ENCODE data around the gene KCNK1. TPM values are rescaled to one million over a fixed set of nuclear protein-coding genes. Genes with fewer than 3 reads are reported as not detected.

KCNK1 gene
- polyA plus RNA-seq, 1 of the 3 experiments (the other 2 are of a cell fraction) = 10.6 TPM

- no peak for DNase-seq
- no peak overlapping the region for H2AFZ ChIP-seq (ENCODE audit: low read depth)
- H3K27ac ChIP-seq (ENCODE audit: low read depth in 2 of 2, low read length in 1 of 2) = no peak overlapping the region
- CTCF ChIA-PET = interaction anchor here (0.6 to 1.6 kb wide), 2 partner anchors 22 to 225 kb away, joined by 4 to 5 read pairs; partner anchors contain the start of gene SLC35F3
- WGBS (ENCODE audit: low lambda C conversion rate) = 96% methylated on average over 6 of the region's 6 CpGs
- H4K20me1 ChIP-seq (ENCODE audit: insufficient read depth) = no peaks in the 10 kb centered on the region
- H3K9me2 ChIP-seq = no peaks in the 10 kb centered on the region
- H3F3A ChIP-seq (replicated peaks; ENCODE audit: insufficient read depth) = no peaks in the 10 kb centered on the region
- no peak overlapping the region for H3K9ac ChIP-seq
- no peak overlapping the region for H3K4me3 ChIP-seq (ENCODE audit: low read depth in 2 of 2, low read length in 1 of 2)
- TF ChIP-seq RCOR1 (IDR thresholded peaks at IDR 0.05; ENCODE audit: low read length) = no peak
- TF ChIP-seq, protein P1, sequence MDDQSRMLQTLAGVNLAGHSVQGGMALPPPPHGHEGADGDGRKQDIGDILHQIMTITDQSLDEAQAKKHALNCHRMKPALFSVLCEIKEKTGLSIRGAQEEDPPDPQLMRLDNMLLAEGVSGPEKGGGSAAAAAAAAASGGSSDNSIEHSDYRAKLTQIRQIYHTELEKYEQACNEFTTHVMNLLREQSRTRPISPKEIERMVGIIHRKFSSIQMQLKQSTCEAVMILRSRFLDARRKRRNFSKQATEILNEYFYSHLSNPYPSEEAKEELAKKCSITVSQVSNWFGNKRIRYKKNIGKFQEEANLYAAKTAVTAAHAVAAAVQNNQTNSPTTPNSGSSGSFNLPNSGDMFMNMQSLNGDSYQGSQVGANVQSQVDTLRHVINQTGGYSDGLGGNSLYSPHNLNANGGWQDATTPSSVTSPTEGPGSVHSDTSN (IDR thresholded peaks at IDR 0.05) = no peak
- no peak for TF ChIP-seq TAF1 (IDR thresholded peaks at IDR 0.05; ENCODE audit: borderline replicate concordance, low read depth, low read length)
- TF ChIP-seq NRF1 (IDR thresholded peaks at IDR 0.05; ENCODE audit: low read depth, low read length) = no peak
- no peak for TF ChIP-seq FOXM1 (IDR thresholded peaks at IDR 0.05; ENCODE audit: low read depth)
- TF ChIP-seq, protein P2, sequence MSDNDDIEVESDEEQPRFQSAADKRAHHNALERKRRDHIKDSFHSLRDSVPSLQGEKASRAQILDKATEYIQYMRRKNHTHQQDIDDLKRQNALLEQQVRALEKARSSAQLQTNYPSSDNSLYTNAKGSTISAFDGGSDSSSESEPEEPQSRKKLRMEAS (IDR thresholded peaks at IDR 0.05; ENCODE audit: low read depth) = no peak
- TF ChIP-seq JUND (IDR thresholded peaks at IDR 0.05) = no peak
- TF ChIP-seq GABPA (IDR thresholded peaks at IDR 0.05; ENCODE audit: low read depth) = no peak
- no peak for TF ChIP-seq MXI1 (IDR thresholded peaks at IDR 0.05; ENCODE audit: low read depth, low read length)
- no peaks in the 10 kb centered on the region for H3K4me1 ChIP-seq (ENCODE audit: control insufficient read depth in 1 of 2, insufficient read depth in 2 of 2, low read depth in 1 of 2, low read length in 1 of 2)
- H3K79me2 ChIP-seq (ENCODE audit: insufficient read depth) = no peaks in the 10 kb centered on the region
- no peak overlapping the region for H3K4me2 ChIP-seq
- H3K36me3 ChIP-seq (replicated peaks in 1 of 2; ENCODE audit: control insufficient read depth in 1 of 2, insufficient read depth in 2 of 2, low read length in 1 of 2) = peaks cover 0 to 6% of the 10 kb centered on the region in 2 experiments
- no peaks in the 10 kb centered on the region for H3K27me3 ChIP-seq (ENCODE audit: insufficient read depth)
- POLR2A ChIA-PET = no interaction called here
- no peaks in the 10 kb centered on the region for H3K9me3 ChIP-seq
These were observed 65.1 kb downstream of the KCNK1 start for GRCh38 chr1:233679030-233679429.

- H3K27me3 ChIP-seq (ENCODE audit: insufficient read depth) = no peaks in the 10 kb centered on the region
- no peak for TF ChIP-seq RAD21 (IDR thresholded peaks at IDR 0.05; ENCODE audit: low read length)
- TF ChIP-seq, protein P3, sequence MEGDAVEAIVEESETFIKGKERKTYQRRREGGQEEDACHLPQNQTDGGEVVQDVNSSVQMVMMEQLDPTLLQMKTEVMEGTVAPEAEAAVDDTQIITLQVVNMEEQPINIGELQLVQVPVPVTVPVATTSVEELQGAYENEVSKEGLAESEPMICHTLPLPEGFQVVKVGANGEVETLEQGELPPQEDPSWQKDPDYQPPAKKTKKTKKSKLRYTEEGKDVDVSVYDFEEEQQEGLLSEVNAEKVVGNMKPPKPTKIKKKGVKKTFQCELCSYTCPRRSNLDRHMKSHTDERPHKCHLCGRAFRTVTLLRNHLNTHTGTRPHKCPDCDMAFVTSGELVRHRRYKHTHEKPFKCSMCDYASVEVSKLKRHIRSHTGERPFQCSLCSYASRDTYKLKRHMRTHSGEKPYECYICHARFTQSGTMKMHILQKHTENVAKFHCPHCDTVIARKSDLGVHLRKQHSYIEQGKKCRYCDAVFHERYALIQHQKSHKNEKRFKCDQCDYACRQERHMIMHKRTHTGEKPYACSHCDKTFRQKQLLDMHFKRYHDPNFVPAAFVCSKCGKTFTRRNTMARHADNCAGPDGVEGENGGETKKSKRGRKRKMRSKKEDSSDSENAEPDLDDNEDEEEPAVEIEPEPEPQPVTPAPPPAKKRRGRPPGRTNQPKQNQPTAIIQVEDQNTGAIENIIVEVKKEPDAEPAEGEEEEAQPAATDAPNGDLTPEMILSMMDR (IDR thresholded peaks at IDR 0.05) = no peak
- TF ChIP-seq EZH2phosphoT487 (IDR thresholded peaks at IDR 0.05; ENCODE audit: borderline replicate concordance, low read depth) = no peak
- TF ChIP-seq SIN3A (IDR thresholded peaks at IDR 0.05; ENCODE audit: borderline replicate concordance, low read depth, low read length) = no peak
- TF ChIP-seq, protein P2 (IDR thresholded peaks at IDR 0.05; ENCODE audit: low read depth) = no peak
- no peak for TF ChIP-seq POLR2AphosphoS5 (IDR thresholded peaks at IDR 0.05; ENCODE audit: low read depth, low read length)
- no peak for TF ChIP-seq TCF12 (IDR thresholded peaks at IDR 0.05)
- TF ChIP-seq, protein P4, sequence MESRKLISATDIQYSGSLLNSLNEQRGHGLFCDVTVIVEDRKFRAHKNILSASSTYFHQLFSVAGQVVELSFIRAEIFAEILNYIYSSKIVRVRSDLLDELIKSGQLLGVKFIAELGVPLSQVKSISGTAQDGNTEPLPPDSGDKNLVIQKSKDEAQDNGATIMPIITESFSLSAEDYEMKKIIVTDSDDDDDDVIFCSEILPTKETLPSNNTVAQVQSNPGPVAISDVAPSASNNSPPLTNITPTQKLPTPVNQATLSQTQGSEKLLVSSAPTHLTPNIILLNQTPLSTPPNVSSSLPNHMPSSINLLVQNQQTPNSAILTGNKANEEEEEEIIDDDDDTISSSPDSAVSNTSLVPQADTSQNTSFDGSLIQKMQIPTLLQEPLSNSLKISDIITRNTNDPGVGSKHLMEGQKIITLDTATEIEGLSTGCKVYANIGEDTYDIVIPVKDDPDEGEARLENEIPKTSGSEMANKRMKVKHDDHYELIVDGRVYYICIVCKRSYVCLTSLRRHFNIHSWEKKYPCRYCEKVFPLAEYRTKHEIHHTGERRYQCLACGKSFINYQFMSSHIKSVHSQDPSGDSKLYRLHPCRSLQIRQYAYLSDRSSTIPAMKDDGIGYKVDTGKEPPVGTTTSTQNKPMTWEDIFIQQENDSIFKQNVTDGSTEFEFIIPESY (IDR thresholded peaks at IDR 0.05; ENCODE audit: borderline replicate concordance, low read depth) = no peak
- TF ChIP-seq, protein P1 (IDR thresholded peaks at IDR 0.05) = no peak
- TF ChIP-seq NFIC (IDR thresholded peaks at IDR 0.05; ENCODE audit: borderline replicate concordance) = no peak
- TF ChIP-seq USF1 (IDR thresholded peaks at IDR 0.05; ENCODE audit: borderline replicate concordance, low read depth) = no peak
- no peak overlapping the region for H3K9ac ChIP-seq
- no peaks in the 10 kb centered on the region for H4K20me1 ChIP-seq (ENCODE audit: insufficient read depth)
- H3K4me3 ChIP-seq (ENCODE audit: low read depth in 2 of 2, low read length in 1 of 2) = no peak overlapping the region
- no peak overlapping the region for H3K27ac ChIP-seq (ENCODE audit: low read depth in 2 of 2, low read length in 1 of 2)
- 95% methylated on average over 12 of the region's 12 CpGs for WGBS (ENCODE audit: low lambda C conversion rate)
- no peaks in the 10 kb centered on the region for H3K9me3 ChIP-seq
- no peaks in the 10 kb centered on the region for H3K4me1 ChIP-seq (ENCODE audit: control insufficient read depth in 1 of 2, insufficient read depth in 2 of 2, low read depth in 1 of 2, low read length in 1 of 2)
- no peak overlapping the region for H2AFZ ChIP-seq (ENCODE audit: low read depth)
- H3K4me2 ChIP-seq = no peak overlapping the region
- H3K79me2 ChIP-seq (ENCODE audit: insufficient read depth) = no peaks in the 10 kb centered on the region
- H3K9me2 ChIP-seq = no peaks in the 10 kb centered on the region
- POLR2A ChIA-PET = no interaction called here
- CTCF ChIA-PET = interaction anchor here (0.6 kb wide), 1 partner anchor 21 kb away, joined by 4 read pairs; no protein-coding TSS in a partner anchor
- peaks cover 0 to 6% of the 10 kb centered on the region in 2 experiments for H3K36me3 ChIP-seq (replicated peaks in 1 of 2; ENCODE audit: control insufficient read depth in 1 of 2, insufficient read depth in 2 of 2, low read length in 1 of 2)
- no peaks in the 10 kb centered on the region for H3F3A ChIP-seq (replicated peaks; ENCODE audit: insufficient read depth)
- DNase-seq = no peak
These were observed 65.9 kb downstream of the KCNK1 start for GRCh38 chr1:233679591-233680373.
